ENCODE measurements around the gene KIF27.
"Not testable (repeated sequence)": the region's sequence is repeated elsewhere in the genome, so short reads cannot be mapped to it uniquely, and the experiment has no call there.

The KIF27 gene

GRCh38 chr9:83933790-83934189, 12.6 kb upstream of the KIF27 start:
- no peak for DNase-seq (ENCODE audit: low read depth)

- no peak for DNase-seq (ENCODE audit: low read depth)
Measured at GRCh38 chr9:83932851-83933250, 11.6 kb upstream of the KIF27 start.

GRCh38 chr9:83932011-83932410, 10.8 kb upstream of the KIF27 start:
- DNase-seq (ENCODE audit: low read depth): no peak

- DNase-seq (ENCODE audit: low read depth): no peak
Measured at GRCh38 chr9:83930881-83931280, 9.6 kb upstream of the KIF27 start.

- DNase-seq (ENCODE audit: low read depth): no peak
Measured at GRCh38 chr9:83927591-83927990, 6.4 kb upstream of the KIF27 start.

- DNase-seq (ENCODE audit: low read depth): peak; percentile 26
Measured at GRCh38 chr9:83920469-83920926, 734 bp downstream of the KIF27 start.

- DNase-seq (ENCODE audit: low read depth): no peak
Measured at GRCh38 chr9:83919111-83919510, 2.1 kb downstream of the KIF27 start.

GRCh38 chr9:83912194-83912593, 9.0 kb downstream of the KIF27 start:
- DNase-seq (ENCODE audit: low read depth): not testable (repeated sequence)

GRCh38 chr9:83906144-83906543, 15.1 kb downstream of the KIF27 start:
- no peak for DNase-seq (ENCODE audit: low read depth)

- DNase-seq (ENCODE audit: low read depth): not testable (repeated sequence)
Measured at GRCh38 chr9:83900615-83901014, 20.6 kb downstream of the KIF27 start.

GRCh38 chr9:83894301-83894700, 26.9 kb downstream of the KIF27 start:
- not testable (repeated sequence) for DNase-seq (ENCODE audit: low read depth)

GRCh38 chr9:83886498-83886897, 34.7 kb downstream of the KIF27 start:
- not testable (repeated sequence) for DNase-seq (ENCODE audit: low read depth)

- DNase-seq (ENCODE audit: low read depth): peak; percentile 59
Measured at GRCh38 chr9:83885559-83886240, 35.5 kb downstream of the KIF27 start.

GRCh38 chr9:83881687-83882408, 39.4 kb downstream of the KIF27 start:
- not testable (repeated sequence) for DNase-seq (ENCODE audit: low read depth)

- DNase-seq (ENCODE audit: low read depth): not testable (repeated sequence)
Measured at GRCh38 chr9:83875559-83875958, 45.7 kb downstream of the KIF27 start.

- DNase-seq (ENCODE audit: low read depth): not testable (repeated sequence)
Measured at GRCh38 chr9:83849895-83850294, 71.3 kb downstream of the KIF27 start.

GRCh38 chr9:83837070-83837643, 84.1 kb downstream of the KIF27 start:
- DNase-seq (ENCODE audit: low read depth): not testable (repeated sequence)

GRCh38 chr9:83830426-83831071, 90.7 kb downstream of the KIF27 start:
- DNase-seq (ENCODE audit: low read depth): not testable (repeated sequence)

- DNase-seq (ENCODE audit: low read depth): not testable (repeated sequence)
Measured at GRCh38 chr9:83824986-83825623, 96.1 kb downstream of the KIF27 start.

GRCh38 chr9:83817356-83818278, 103.6 kb downstream of the KIF27 start, which contains the start of gene GKAP1:
Gene GKAP1, minus strand, starts transcription at chr9:83817769. Its CDS starts 11,252 bp downstream, at chr9:83806517.
- not testable (repeated sequence) for DNase-seq (ENCODE audit: low read depth)

GRCh38 chr9:83817011-83817355, 104.2 kb downstream of the KIF27 start:
- not testable (repeated sequence) for DNase-seq (ENCODE audit: low read depth)

All from HS-27A (cell line).